Colon (tissue), 2 donors: ENCODE measurements around the gene NPAT.

Source experiments
- FAIRE-seq: peaks from 2 replicates; lab custom pipeline; 2012; peaks lifted over from hg19 to GRCh38; lab: Jason Lieb, UNC
- donor health status: control.
- donor health status: control.

NPAT gene

DNA sequence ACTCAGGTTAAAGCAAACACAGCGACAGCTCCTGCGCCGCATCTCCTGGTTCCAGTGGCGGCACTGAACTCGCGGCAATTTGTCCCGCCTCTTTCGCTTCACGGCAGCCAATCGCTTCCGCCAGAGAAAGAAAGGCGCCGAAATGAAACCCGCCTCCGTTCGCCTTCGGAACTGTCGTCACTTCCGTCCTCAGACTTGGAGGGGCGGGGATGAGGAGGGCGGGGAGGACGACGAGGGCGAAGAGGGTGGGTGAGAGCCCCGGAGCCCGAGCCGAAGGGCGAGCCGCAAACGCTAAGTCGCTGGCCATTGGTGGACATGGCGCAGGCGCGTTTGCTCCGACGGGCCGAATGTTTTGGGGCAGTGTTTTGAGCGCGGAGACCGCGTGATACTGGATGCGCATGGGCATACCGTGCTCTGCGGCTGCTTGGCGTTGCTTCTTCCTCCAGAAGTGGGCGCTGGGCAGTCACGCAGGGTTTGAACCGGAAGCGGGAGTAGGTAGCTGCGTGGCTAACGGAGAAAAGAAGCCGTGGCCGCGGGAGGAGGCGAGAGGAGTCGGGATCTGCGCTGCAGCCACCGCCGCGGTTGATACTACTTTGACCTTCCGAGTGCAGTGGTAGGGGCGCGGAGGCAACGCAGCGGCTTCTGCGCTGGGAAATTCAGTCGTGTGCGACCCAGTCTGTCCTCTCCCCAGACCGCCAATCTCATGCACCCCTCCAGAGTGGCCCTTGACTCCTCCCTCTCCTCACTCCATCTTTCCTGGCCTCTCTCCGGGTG, at the start of gene NPAT, which contains the start of gene ATM:
Gene NPAT (minus strand): TSS at position 65 of the 774 bp plus-strand sequence. CDS start 102 bp downstream, outside the sequence.
Gene ATM (plus strand): TSS at position 494 of the 774 bp plus-strand sequence. CDS start 4,558 bp downstream, outside the sequence.
- no peak for FAIRE-seq

DNA sequence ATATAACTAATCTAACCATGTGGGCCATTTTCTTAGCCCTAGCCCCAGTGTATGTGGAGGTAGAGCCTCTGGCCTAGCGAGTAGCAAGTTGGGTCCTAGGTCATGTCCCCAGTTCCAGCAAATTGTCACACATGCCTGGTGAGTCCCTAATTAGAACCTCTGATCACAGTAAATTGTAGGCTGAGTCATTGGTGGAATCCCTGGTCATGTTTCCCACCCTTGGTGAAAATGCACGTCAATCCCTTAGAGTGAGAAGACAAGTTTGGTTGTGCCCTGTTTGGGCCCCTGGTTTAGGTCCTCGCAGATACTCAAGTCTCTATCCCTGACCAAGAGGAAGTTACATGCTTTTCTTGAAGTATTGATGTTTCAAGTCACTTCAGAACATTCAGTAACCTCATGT, 47.1 kb upstream of the NPAT start:
- no peak for FAIRE-seq

DNA sequence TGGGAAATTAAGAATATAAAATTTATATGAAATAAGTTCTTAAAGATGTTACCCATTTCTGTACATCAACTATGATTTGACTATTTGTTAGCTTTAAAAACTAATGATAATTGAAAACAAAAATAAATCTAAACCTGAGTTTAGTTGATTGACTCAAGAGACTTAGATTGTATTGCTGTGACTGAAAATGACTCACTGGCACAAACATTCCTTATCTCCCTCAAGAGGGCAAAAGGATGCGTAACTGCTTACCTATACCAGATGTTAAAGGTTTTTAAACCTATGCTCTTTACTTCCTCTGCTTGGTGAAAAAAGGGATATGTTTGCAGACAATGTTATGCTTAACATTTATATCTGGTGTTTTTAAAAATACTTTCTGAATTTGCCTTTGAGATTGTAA, 30.7 kb upstream of the NPAT start:
- no peak for FAIRE-seq

DNA sequence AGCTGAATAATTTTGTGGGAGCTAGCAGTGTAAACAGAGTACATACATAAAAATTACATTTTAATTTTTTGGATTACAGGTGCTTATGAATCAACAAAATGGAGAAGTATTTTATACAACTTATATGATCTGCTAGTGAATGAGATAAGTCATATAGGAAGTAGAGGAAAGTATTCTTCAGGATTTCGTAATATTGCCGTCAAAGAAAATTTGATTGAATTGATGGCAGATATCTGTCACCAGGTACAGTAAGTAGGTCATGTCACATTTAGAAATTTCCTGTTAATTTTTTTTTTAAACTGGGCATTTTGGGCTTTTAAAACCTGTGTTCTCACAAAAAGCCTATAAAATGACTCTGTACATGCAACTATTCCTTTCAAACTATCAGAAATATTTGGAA, 24.4 kb upstream of the NPAT start:
- no peak for FAIRE-seq

DNA sequence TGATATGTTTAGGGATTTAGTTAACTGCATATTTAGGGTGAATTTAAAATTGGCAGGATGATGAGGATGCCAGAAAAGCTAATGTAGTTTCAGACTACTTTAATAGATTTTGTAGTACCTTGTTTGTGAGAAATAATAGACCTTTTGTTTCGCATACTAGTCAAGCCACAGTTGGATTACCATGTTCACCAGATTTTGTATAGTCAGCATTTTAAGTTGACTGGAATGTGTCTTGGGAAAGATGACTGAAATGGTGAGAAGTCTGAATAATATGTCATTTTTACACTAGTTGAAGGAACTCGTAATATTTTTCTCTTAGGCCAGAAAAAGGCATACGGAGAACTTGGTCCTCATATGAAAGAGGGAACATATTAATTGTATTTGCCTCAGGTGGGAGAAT, 23.9 kb upstream of the NPAT start:
- no peak for FAIRE-seq

DNA sequence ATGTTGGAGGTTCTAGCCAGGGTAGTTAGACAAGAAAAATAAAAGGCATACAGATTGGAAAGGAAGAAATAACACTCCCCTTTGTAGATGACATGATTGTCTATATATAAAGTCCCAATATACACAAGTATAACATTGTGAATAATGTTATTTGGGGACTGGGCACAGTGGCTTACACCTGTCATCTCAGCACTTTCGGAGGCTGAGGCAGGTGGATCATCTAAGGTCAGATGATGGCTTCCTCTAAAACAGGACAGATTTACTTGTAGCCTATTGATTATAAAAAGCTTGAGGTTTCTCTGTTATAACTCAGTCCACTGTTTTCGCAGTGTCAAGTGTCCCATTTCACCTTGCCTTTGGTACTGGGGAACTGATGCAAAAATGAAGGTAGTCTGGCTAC, 20.0 kb upstream of the NPAT start:
- no peak for FAIRE-seq

DNA sequence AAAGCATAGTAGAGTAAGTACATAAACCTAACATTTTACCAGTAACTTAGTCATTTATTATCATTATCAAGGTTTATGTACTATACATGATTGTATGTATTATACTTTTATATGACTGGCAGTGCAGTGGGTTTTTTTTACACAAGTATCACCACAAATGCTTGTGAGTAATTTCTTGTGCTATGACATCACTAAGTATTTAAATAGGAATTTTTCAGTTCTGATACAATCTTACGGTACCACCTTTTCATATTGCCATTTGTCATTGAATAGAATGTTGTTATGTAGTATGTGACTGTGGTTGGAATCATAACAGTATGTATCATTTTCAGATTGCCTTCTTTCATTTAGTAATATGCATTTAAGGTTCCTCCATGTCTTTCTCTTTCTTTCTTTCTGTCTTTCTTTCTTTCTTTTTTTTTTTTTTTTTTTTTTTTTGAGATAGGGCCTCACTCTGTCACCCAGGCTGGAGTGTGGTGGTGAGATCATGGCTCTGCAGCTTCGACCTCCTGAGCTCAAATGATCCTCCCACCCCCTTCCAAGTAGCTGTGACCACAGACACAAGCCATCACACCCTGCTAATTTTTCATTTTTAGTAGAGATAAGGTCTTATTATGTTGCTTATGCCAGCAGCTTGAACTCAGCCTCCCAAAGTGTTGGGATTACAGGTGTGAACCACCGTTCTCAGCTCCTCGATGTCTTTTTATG, 19.0 kb upstream of the NPAT start:
- FAIRE-seq: no peak

DNA sequence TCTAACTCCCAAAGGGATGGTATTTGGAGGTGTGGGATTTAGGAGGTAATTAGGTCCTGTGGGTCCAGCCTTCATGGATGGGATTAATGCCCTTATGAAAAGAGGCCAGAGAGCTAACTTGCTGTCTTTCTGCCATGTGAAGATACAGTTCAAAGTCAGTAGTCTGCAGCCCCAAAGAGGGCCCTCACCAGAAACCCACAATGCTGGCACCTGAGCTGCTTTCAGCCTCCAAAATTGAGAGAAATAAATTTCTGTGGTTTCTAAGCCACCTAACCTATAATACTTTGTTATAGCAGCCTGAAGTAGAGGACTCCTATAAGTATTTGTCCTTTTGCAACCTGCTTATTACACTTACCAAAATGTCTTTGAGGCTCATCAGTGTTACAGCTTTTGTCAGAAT, 16.6 kb upstream of the NPAT start:
- no peak for FAIRE-seq

DNA sequence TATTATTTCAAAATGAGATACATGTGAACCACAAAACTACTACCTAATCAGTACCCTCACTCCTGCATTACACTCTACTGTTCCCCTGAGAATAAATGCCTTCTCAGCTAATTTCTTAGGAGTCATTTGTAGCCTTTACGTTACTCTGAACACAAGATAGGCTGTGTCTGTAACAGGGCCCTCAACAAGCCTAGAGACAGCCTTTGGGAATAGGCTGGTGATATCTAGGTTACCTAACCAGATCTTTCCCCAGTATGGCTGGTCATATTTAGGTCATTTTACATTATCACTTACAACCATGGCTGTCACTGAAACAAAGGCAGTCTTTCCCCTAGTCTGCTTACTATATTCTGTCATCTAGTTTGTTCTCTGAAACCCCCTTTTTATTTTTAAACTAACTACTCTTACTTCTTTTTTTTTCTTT, 14.6 kb upstream of the NPAT start:
- FAIRE-seq: no peak

DNA sequence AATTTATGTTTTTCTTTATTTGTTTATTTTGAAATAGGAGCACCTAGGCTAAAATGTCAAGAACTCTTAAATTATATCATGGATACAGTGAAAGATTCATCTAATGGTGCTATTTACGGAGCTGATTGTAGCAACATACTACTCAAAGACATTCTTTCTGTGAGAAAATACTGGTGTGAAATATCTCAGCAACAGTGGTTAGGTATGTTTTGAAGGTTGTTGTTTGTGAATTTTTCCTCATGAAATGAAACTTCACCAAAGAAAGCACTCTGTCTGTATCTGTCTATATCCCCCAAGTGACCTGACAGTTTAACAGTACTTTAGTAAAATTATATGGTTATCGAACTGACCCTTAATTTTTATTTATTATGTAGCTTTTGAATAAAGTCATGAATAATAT, 13.2 kb upstream of the NPAT start:
- no peak for FAIRE-seq

DNA sequence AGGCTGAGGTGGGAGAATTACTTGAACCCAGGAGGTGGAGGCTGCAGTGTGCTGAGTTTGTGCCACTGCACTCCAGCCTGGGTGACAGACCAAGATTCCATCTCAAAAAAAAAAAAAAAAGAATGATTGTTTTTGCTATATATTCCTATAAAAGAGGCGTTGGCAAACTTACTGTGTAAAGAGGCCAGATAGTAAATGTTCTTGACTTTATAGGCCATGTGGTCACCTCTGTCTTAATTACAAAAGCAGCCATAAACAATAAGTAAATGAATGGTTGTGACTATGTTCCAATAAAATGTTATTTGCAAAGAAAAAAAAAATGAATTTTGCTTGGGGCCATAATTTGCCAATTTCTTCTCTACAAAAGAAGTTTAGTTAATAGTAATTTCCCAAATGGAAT, 12.8 kb upstream of the NPAT start:
- no peak for FAIRE-seq

DNA sequence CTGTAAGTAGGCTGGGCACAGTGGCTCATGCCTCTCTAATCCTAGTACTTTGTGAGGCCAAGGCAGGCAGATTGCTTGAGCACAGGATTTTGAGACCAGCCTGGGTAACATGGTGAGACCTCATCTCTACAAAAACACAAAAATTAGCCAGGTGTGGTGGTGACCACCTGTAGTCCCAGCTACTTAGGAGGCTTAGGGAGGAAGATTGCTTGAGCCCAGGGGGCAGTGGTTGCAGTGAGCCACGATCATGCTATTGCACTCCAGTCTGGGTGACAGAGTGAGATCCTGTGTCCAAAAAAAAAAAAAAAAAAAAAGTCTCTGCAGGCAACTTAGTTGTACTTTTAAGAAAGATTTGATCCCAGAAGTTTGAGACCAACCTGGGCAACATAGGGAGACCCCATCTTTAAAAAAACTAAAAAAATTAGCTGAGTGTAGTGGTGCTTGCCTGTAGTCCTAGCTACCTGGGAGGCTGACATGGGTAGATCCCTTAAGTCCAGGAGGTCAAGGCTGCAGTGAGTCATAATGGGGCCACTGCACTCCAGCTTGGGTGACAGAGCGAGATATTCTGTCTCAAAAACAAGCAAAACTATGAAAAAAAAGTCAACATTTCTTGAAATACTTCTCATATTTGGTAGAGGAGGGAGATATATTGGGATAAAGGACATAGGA, 11.0 kb upstream of the NPAT start:
- FAIRE-seq: no peak

DNA sequence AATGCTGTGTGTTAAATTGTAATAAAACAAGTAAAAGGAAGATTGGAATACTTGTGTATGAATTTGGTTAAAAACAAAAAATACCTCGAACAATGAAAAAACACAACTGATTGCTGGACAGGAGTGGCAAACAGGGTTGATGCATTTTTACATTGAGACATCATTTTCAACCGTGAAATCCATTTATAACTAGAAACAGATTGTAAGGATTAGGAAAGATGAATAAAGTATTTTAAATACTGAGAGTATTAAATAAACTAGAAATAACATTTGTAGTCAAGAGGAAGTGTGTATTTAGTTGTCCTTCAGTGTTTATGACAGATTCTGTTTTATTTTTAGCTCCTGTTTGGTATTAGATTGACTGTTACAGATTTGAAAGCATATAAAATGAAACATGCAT, 5.8 kb upstream of the NPAT start:
- no peak for FAIRE-seq

DNA sequence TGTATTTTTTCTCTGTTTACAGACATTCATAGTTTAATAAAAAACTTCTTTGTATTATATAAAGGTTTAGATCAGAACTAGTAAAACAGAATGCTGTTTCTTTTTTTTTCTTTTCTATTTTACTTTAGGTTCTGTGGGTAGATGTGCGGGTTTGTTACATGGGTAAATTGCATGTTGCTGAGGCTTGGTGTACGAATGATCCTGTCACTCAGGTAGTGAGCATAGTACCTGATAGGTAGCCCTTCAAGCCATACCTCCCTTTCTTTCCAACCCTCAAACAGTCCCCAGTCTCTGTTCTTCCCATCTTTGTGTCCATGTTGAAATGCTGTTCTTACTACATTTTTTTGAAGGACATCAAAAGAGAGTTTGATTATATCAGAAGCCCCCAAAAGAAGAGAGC, 3.6 kb upstream of the NPAT start:
- no peak for FAIRE-seq

DNA sequence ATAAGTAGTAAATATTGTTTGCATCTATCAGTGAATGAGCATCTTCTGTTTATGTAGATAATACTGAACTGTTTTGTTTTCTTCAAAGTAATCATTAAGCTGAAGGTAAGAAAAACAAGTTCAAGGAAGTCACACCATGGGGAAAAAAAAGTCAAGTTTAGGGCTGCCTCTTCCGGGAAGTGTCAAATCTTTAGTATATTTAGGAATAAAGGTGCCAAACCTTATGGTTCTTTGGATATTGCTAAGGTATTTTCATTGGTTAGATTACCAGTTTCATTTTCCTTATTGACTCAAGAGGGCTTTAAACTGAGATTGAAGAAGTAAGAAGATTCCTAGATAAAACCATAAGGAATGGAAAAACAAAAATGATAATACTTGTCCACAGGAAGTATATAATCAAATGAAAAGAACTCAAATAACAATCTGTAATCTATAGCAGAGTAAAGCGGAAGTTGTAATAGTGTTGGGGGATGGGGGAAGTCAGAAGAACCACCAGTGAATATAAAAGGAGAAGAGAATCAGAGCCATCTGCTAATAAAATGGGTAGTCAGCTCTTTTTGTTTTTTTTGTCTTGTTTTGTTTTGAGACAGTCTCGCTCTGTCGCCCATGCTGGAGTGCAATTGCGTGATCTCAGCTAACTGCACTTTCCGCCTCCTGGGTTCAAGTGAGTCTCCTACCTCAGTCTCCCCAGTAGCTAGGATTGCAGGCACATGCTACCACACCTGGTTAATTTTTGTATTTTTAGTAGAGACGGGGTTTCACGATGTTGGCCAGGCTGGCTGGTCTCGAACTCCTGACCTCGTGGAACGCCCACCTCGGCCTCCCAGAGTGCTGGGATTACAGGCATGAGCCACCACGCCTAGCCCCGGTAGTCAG, 2.7 kb upstream of the NPAT start:
- FAIRE-seq: no peak

DNA sequence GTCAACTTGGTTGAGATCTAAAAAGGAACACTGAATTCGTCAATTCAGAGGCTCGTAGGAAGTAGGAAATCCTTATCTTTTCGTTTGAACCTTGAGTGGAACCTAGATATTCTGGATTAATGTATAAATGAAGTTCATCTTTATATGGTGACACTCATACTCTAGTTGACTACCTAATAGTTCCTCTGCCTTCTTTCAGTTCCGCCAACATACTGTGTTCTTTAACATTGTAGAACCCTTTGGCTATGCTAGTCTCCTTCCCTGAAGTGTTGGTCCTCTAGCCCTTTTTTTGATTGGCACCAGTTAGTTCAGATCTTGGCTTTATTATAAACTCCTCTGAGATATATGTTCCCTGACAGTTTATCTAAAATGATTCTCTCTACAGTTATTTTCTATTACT, 1.9 kb upstream of the NPAT start:
- FAIRE-seq: no peak

DNA sequence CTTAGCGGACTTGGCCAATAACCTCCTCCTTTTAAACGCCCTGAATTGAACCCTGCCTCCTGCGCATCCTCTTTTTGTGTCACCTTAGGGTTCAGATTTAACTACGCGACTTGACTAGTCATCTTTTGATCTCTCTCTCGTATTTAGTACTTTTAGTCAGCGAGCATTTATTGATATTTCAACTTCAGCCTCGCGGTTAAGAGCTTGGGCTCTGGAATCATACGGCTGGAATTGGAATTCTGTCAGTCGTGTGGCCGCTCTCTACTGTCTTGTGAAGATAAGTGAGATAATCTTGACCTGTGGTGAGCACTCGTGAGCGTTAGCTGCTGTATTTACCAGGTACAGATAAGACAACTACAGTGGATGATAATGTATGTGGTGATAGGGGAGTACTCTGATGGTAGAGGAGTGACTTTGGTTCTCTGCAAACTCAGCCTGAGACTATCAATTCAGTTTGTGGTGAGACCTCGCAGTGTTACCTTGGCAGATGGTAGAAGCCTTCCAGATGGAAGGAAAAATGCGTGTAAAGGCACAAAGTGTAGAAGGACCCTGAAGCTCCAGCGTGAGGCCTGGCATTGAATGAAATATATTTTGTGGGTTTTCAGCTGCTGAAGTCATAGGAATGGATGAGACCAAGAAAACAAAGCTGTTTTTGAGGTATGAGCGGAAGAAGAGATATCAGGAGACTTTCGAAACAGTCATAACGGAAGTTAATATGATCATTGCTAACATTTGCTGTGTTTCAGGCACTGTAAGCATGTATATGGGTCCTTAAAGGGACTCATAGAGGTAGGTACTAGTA, 1.1 kb upstream of the NPAT start:
- no peak for FAIRE-seq

DNA sequence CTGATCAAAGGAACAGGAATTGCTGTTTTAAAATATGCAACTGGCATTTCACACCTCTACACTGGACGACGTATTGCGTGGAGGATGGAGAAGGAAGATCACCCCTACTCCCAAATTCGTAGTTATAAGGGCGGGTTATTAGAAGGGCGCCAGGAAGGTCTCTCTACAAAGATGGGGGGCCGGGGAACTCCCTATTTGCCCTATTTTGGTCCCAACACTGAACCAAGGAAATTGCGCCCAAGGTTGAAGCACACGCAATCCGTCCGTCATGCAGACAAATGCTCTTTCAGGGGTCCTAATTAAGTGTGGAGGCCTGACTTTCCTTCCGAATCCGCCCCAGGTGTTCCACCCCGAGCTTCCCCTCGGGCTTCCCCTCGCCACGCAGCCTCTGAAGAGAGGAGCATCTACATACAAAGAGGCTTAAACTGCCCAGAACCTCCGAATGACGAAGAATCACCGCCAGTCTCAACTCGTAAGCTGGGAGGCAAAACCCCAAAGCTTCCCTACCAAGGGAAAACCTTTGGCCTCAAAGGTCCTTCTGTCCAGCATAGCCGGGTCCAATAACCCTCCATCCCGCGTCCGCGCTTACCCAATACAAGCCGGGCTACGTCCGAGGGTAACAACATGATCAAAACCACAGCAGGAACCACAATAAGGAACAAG, 396 bp downstream of the NPAT start:
- no peak for FAIRE-seq

DNA sequence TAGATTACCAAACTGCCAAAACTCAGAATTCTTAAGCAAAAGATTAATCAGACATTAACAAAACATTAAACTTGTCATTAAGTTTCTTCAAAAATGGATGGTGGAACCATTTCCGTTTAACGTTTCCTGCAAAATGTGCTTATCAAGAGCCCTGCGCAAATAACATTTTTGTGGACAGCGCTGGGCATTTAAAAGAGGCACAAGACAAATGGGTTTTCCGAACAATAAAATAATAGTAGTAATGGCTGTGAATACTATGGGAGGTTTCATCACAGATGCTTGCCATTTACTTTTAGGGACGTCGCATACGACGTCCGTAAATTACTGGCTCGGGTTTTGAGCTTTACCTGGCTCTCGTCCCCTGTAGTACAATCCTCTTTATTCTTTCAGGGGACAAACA, 1.1 kb downstream of the NPAT start:
- FAIRE-seq: no peak

DNA sequence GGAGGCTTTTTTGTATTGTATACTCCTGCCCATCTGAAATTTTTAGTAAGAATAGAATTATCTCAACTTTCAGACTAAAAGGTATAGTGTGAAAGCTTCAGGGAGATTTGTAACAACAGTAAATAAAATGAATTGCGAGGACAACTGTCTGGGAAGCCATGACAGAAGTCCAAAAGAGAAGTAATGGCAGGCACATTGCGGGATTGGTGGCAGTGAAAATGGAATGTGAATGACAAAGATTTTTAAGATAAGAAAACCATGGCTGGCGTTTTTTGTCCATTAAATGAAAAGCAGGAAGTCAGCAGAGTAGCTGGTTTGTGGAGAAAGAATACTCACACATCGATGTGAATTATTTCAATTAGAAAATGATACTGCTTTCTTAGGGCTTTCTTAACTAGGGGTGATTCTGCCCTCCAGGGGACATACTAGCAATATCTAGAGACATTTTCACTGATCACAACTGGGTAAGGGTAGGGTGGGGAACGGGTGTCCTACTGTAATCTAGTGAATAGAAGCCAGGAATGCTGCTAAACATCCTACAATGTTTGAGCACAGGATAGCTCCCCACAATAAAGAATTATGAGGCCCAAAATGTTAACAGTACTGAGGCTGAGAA, 1.6 kb downstream of the NPAT start:
- FAIRE-seq: no peak
